Measurements from ENCODE around the gene TSPAN33. TPM values are rescaled to one million over a fixed set of nuclear protein-coding genes. Genes with fewer than 3 reads are reported as not detected.

The TSPAN33 gene, protein sequence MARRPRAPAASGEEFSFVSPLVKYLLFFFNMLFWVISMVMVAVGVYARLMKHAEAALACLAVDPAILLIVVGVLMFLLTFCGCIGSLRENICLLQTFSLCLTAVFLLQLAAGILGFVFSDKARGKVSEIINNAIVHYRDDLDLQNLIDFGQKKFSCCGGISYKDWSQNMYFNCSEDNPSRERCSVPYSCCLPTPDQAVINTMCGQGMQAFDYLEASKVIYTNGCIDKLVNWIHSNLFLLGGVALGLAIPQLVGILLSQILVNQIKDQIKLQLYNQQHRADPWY
- 11.5 and 14.6 TPM in 2 replicates for total RNA-seq (2014; rRNA removed; shearing (Covaris generic))
- total RNA-seq (2022) = 37.8 and 44.8 TPM in 2 replicates
- Bru-seq, nascent RNA = percentile 60 among the genes with signal in this experiment
- BruChase-seq, experiment 1, labeled RNA remaining after a 6-hour chase = percentile 59 among the genes with signal in this experiment
- percentile 57 among the genes with signal in this experiment for BruChase-seq, experiment 2, labeled RNA remaining after a 2-hour chase
- long read RNA-seq, transcript TSPAN33-201 (8 exons, 1,863 nt) = major isoform, 121 of 149 reads
- long read RNA-seq, partial matches to known transcripts = 10 of 149 reads
- long read RNA-seq, other reads (novel, unspliced or antisense) = 16 of 149 reads

DNA sequence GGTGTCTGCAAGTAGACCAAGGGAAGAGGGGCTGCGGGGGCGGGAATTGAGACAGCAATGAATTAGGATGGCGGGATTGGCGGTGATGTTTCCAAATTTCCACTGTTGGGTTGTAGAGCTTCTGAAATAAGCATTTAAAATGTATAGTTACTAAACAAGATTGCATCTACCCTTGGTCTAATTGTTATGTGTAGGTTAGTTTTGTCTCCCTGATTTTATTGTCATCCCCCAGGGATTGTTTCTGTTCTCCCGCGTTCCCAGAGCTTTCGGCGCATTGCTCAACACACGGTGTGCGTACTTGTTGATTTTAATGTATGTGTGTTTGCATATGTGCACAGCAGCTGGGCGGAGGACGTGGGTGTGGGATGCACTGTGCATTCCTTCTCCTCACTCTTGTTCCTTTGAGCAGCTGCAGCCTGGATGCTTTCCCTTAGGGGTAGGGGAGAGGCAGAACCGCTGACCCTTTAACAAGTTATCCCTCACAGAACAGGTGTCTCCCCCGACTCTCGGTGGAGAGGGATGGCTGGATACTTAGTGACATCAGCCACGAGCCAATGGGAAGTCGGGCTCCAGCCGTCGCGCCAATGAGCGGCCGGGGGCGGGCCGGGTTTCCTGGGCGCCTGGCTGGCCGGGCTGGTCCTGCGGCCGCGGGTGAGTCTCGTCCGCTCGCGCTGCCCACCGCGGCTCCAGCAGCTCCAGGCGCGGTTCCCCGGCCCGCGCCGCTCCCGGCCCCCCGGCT lies at the start of gene TSPAN33:
TSPAN33 (plus strand) TSS at position 613 of the 739 bp plus-strand sequence. CDS start 274 bp downstream, outside the sequence.
- Histone ChIP-seq H3K79me2 (ENCODE audit: insufficient read depth, low read depth, low read length) (peaks cover 4% of the 10 kb centered on the region; the same call in 1 of the 2 replicates), H3K9me2 (ENCODE audit: insufficient read depth, low read length) (no peaks in the 10 kb centered on the region), H4K20me1 (ENCODE audit: insufficient read depth, low read length) (no peaks in the 10 kb centered on the region), H3K4me1 (ENCODE audit: insufficient read depth, low read length, poor library complexity, severe bottlenecking) (peaks cover 38% of the 10 kb centered on the region), H3K4me2 (ENCODE audit: low read length) (peak within 1 kb of the TSS; percentile 93), H3K36me3 (ENCODE audit: insufficient read depth, low read length) (peaks cover 8% of the 10 kb centered on the region; the same call in 1 of the 2 replicates), H2AFZ (ENCODE audit: low read length) (peak within 1 kb of the TSS; percentile 85), H3K4me3 (ENCODE audit: low read depth, low read length, poor library complexity, severe bottlenecking) (peak within 1 kb of the TSS; percentile 76), H3K9me3 (ENCODE audit: low read length) (no peaks in the 10 kb centered on the region), H3K27ac (ENCODE audit: low read depth, low read length, poor library complexity, severe bottlenecking) (peak within 1 kb of the TSS; percentile 60)
- intact Hi-C loops (cut with micrococcal nuclease; ENCODE audit: unreplicated experiment) = loop anchor here (2.0 kb wide), 2 partner anchors 49 to 67 kb away; no protein-coding TSS in a partner anchor
- DNase-seq (ENCODE audit: low spot score) = peak; percentile 78
- TF ChIP-seq, protein P1, sequence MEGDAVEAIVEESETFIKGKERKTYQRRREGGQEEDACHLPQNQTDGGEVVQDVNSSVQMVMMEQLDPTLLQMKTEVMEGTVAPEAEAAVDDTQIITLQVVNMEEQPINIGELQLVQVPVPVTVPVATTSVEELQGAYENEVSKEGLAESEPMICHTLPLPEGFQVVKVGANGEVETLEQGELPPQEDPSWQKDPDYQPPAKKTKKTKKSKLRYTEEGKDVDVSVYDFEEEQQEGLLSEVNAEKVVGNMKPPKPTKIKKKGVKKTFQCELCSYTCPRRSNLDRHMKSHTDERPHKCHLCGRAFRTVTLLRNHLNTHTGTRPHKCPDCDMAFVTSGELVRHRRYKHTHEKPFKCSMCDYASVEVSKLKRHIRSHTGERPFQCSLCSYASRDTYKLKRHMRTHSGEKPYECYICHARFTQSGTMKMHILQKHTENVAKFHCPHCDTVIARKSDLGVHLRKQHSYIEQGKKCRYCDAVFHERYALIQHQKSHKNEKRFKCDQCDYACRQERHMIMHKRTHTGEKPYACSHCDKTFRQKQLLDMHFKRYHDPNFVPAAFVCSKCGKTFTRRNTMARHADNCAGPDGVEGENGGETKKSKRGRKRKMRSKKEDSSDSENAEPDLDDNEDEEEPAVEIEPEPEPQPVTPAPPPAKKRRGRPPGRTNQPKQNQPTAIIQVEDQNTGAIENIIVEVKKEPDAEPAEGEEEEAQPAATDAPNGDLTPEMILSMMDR (conservative IDR thresholded peaks at IDR 0.05; ENCODE audit: low read length) = no peak
- no peak for TF ChIP-seq EZH2phosphoT487 (IDR thresholded peaks at IDR 0.05; ENCODE audit: borderline replicate concordance, low read depth, low read length)
- no TSS peak for BruUV-seq (replicated peaks)
- ChIA-PET CTCF (ENCODE audit: unreplicated experiment) (interaction anchor here (0.5 to 1.1 kb wide), 2 partner anchors 25 to 53 kb away, joined by 3 read pairs; no protein-coding TSS in a partner anchor), POLR2A (interaction anchor here (0.5 to 1.1 kb wide), 5 partner anchors 9 to 258 kb away, joined by 3 to 4 read pairs (median 3); no protein-coding TSS in a partner anchor)

DNA sequence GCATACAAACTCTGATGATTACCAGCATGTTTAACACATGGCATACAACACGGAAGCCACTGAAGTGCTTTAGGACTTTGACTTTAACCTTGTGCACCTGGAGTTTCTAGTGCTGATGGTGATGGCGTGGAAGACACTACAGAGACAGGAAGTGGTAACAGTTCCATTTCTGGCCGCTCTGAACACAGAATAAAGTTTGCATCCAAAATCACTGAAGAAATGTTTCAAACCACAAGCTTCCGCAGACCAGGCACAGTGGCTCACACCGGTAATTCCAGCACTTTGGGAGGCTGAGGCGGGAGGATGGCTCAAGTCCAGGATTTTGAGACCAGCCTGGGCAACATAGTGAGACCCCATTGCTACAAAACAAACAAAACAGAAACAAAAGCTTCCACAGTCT lies 49.2 kb upstream of the TSPAN33 start:
- H3K9me2 ChIP-seq (ENCODE audit: insufficient read depth, low read length) = no peaks in the 10 kb centered on the region
- no peak for TF ChIP-seq EZH2phosphoT487 (IDR thresholded peaks at IDR 0.05; ENCODE audit: borderline replicate concordance, low read depth, low read length)
- TF ChIP-seq, protein P1 (conservative IDR thresholded peaks at IDR 0.05; ENCODE audit: low read length) = no peak
- intact Hi-C loops (cut with micrococcal nuclease; ENCODE audit: unreplicated experiment) = loop anchor here (2.0 kb wide), 4 partner anchors 42 to 116 kb away; partner anchors contain the start of gene TSPAN33
- BruUV-seq (replicated peaks) = no TSS peak
- ChIA-PET POLR2A (interaction anchor here (0.7 to 1.6 kb wide), 4 partner anchors 42 to 1818 kb away, joined by 3 to 7 read pairs (median 4); no protein-coding TSS in a partner anchor), CTCF (ENCODE audit: unreplicated experiment) (no interaction called here)
- peak overlapping the region; percentile 38 for H3K4me2 ChIP-seq (ENCODE audit: low read length)
- H3K4me3 ChIP-seq (ENCODE audit: low read depth, low read length, poor library complexity, severe bottlenecking) = peak overlapping the region; percentile 15
- no peaks in the 10 kb centered on the region for H3K9me3 ChIP-seq (ENCODE audit: low read length)
- H3K36me3 ChIP-seq (ENCODE audit: insufficient read depth, low read length) = no peaks in the 10 kb centered on the region
- peaks cover 66% of the 10 kb centered on the region for H3K4me1 ChIP-seq (ENCODE audit: insufficient read depth, low read length, poor library complexity, severe bottlenecking)
- peak overlapping the region; percentile 77 for H3K27ac ChIP-seq (ENCODE audit: low read depth, low read length, poor library complexity, severe bottlenecking)
- no peaks in the 10 kb centered on the region for H4K20me1 ChIP-seq (ENCODE audit: insufficient read depth, low read length)
- peak overlapping the region; percentile 68; the same call in 1 of the 2 replicates for H2AFZ ChIP-seq (ENCODE audit: low read length)
- peak; percentile 92 for DNase-seq (ENCODE audit: low spot score)
- H3K79me2 ChIP-seq (ENCODE audit: insufficient read depth, low read depth, low read length) = no peaks in the 10 kb centered on the region

All from OCI-LY7 (cell line).